Fibroblast of pulmonary artery (primary cell): ENCODE data around the gene PLCH1.
A peak's percentile ranks its signal among the peaks of the same experiment; 100 is the strongest.

Source experiments
- DNase-seq: peaks from one replicate; pipeline ENCODE4 v3.0.0-alpha.2; 2010; ENCODE audit warnings: low read depth
- H3K4me3 ChIP-seq: replicated peaks from 2 replicates; pipeline ENCODE4 v1.5.1; 2011; ENCODE audit warnings: low read depth, mild to moderate bottlenecking, control low read depth, low read length, moderate library complexity
- TF ChIP-seq, protein P1 (sequence below): IDR thresholded peaks from 2 replicates; pipeline ENCODE4 v1.5.1; 2011; ENCODE audit warnings: mild to moderate bottlenecking, control low read depth, low read length, inconsistent platforms; ENCODE audit errors: missing control alignments

Gene PLCH1

DNA sequence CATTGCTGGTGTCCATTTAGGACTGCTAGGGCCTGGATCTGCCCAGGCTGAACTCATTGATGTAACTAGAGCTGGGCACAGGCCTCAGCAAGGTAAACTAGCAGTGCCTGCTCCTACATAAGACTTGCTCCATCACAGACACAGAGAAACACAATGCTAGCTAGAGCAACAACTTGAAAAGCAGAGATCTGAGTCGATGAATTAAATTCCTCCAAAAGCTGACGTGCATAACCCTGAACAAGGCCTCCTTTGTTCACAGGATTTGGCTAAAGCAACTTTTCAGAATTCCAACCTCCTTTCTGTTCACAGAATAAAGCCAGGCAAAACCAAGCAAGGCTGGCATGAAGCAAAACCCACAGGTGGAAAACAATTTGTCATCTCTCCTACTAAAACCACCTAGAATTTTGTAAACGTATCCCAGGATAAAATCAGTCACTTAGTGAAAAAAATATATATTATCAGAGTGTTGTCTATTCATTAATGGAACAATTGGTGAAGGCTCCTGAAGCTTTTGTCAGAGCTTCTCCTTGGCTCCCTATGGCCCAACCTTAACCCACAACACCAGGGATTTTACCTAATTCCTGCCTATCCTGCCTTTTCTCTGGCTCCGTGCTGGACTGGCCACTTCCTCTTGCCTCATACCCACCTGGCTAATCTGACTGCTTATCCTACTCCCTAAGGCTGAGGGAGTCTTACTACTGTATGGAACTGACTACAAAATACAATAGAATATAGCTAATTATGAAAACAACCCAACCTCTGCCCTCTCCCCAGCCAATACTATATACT lies 39.9 kb downstream of the PLCH1 start:
- H3K4me3 ChIP-seq = no peak overlapping the region
- TF ChIP-seq, protein P1, sequence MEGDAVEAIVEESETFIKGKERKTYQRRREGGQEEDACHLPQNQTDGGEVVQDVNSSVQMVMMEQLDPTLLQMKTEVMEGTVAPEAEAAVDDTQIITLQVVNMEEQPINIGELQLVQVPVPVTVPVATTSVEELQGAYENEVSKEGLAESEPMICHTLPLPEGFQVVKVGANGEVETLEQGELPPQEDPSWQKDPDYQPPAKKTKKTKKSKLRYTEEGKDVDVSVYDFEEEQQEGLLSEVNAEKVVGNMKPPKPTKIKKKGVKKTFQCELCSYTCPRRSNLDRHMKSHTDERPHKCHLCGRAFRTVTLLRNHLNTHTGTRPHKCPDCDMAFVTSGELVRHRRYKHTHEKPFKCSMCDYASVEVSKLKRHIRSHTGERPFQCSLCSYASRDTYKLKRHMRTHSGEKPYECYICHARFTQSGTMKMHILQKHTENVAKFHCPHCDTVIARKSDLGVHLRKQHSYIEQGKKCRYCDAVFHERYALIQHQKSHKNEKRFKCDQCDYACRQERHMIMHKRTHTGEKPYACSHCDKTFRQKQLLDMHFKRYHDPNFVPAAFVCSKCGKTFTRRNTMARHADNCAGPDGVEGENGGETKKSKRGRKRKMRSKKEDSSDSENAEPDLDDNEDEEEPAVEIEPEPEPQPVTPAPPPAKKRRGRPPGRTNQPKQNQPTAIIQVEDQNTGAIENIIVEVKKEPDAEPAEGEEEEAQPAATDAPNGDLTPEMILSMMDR = no peak
- DNase-seq = peak; percentile 29

DNA sequence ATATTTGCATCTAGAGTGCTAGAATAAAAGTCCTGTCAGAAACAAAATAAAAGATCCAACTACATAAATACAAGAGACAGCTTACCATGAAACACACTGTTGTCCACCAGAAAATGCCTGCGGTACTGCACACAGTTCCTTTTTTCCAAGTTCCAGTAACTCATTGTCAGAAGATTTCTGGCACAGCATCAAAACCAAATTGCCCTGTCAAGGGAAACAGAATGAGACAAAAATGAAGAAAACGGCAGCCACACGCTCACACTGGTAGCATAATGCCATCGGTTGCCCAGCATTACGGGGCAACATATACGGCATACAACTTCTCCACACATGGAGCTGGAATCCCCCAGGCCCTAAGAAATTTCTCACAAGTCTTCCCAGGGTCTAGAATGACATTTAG lies 40.8 kb downstream of the PLCH1 start:
- TF ChIP-seq, protein P1 = no peak

DNA sequence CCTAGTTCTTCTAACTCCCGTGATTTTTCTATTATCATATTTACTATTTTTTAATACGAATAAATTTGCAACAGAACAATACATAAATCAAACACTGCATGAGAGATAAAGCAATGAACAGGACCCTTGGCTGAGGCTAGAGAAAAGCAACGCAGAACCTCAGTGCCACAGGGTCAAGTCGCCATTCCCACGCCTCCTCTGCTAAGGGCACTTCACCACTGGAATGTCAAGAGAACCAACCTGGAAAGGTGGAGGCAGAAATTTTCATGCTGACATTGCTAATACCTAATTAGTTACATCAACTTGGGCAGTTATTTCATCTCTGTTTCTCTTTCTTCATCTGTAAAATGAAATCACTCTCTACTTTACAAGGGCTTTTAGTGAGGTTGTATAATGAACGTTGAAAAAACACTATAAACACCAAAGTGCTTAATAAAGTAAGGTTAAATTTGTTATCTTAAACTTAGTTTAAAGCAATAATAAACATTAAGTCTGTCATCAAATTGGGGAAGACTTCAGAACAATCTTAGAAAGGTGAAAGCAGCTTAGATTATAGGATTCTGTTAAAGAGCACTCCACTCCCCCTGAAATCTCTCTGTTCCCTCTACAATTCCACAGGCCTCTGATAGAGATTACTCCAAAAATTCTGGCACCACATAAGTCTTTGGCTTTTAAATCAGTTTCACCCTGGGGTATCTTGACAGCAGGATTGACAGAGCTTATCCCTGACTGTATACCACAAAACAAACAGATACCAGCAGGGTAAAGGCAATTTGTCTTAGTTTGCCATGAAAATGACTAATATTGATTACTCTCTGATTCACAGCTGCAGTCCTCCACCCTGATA lies 41.9 kb downstream of the PLCH1 start:
- DNase-seq = no peak
- TF ChIP-seq, protein P1 = no peak
- no peak overlapping the region for H3K4me3 ChIP-seq

More for the DNA sequence above, 40.8 kb downstream of the PLCH1 start:
- no peak overlapping the region for H3K4me3 ChIP-seq
- DNase-seq = no peak

DNA sequence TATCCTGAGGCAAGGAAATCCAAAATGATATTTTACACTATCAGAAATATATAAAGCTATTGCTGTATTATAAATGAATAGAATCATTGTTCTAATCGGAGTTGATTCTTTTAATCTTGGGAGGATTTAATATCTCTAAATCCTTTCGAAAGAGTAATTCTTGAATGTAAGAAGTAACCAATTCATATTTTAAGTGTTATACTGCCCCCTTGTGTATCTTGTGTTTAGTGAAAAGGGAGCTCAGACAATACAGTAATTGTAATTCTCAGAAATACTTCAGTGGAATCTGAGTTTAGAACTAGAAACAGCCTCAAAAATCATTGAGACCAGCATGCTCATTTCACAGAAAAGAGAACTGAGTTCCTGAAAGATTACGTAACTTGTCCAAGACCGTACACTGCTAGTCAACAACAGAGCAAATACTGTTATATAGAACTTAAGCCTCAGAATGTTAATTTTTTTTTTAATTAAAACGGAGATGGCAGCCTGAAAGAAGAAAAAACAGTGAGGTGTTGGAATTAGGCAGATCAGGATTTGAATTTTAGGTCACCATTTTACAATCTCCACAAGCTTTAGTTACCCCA lies 42.9 kb downstream of the PLCH1 start:
- peak; percentile 70 for DNase-seq
- no peak overlapping the region for H3K4me3 ChIP-seq
- TF ChIP-seq, protein P1 = peak; percentile 61

DNA sequence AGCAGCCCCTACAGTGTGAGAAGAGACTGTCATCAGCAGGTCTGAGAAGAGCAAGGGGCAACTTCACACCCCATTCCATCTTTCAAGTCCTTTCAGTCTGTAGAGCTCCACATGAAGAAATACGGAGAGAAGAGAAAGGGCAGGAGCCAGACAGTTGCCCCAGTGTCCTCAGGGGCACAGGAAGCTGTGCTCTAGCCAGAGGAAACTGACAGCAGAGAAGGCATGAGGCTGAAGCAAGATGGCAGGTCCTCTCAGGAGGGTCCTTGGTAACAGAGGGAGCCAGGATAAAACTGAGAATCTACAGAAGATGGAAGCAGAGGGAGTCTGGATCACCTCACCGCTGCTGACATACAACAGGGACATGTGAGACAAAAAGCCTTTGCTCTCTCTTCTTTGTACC lies 47.3 kb downstream of the PLCH1 start:
- no peak overlapping the region for H3K4me3 ChIP-seq
- no peak for DNase-seq
- TF ChIP-seq, protein P1 = no peak

DNA sequence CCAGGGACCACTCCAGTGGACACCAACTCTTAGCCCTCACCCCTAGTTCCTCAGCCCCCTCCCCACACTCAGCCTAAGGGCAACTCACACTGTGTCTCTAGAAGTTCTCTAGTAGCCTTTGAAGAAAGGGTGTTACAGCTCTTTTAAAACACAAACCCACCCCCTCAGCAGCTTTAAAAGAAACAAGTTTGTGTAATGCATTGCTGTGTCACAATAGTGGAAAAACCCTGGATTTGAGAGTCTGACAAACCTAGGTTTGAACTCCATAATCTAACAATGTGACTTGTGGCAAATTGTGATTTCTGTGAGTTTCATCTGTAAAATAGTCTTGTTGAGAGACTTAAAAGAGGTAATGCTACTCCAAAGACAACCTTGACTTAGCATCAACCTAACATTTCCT lies 54.0 kb downstream of the PLCH1 start:
- no peak overlapping the region for H3K4me3 ChIP-seq
- TF ChIP-seq, protein P1 = no peak
- DNase-seq = no peak
